D721Med (cell line): ENCODE results near the gene GRIA3.

Experiments used
- DNase-seq: peaks from one replicate; pipeline ENCODE4 v3.0.0; 2011; ENCODE audit warnings: low spot score; ENCODE audit not compliant: insufficient read length
- FAIRE-seq: peaks from 2 replicates; lab custom pipeline; 2011; peaks lifted over from hg19 to GRCh38; lab: Jason Lieb, UNC
- TF ChIP-seq, protein P1 (sequence below): IDR thresholded peaks from 2 replicates; pipeline ENCODE4 v1.5.1; 2012; ENCODE audit warnings: mild to moderate bottlenecking, control low read depth; ENCODE audit not compliant: insufficient read depth; ENCODE audit errors: missing control alignments

Gene GRIA3

DNA sequence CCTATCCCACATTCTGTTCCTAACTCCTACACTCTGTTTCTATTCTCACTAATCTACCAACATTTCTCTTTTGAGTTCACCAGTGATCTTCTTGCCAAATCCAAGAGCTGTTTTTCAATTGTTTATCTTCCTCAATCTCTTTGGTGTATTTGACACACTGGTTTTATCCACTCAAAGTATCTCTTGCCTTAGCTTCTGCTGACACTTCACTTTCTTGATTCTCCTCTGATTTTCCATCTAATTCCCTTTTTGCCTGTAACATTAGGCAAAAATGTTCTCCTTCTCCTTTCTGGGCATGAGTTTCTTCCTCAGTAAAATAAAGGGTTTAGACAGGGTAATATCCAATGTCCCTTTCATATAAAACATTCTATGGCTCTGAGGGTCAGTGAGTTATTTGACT is 26.2 kb downstream of the GRIA3 start:
- FAIRE-seq = no peak
- TF ChIP-seq, protein P1, sequence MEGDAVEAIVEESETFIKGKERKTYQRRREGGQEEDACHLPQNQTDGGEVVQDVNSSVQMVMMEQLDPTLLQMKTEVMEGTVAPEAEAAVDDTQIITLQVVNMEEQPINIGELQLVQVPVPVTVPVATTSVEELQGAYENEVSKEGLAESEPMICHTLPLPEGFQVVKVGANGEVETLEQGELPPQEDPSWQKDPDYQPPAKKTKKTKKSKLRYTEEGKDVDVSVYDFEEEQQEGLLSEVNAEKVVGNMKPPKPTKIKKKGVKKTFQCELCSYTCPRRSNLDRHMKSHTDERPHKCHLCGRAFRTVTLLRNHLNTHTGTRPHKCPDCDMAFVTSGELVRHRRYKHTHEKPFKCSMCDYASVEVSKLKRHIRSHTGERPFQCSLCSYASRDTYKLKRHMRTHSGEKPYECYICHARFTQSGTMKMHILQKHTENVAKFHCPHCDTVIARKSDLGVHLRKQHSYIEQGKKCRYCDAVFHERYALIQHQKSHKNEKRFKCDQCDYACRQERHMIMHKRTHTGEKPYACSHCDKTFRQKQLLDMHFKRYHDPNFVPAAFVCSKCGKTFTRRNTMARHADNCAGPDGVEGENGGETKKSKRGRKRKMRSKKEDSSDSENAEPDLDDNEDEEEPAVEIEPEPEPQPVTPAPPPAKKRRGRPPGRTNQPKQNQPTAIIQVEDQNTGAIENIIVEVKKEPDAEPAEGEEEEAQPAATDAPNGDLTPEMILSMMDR = no peak
- DNase-seq = no peak

DNA sequence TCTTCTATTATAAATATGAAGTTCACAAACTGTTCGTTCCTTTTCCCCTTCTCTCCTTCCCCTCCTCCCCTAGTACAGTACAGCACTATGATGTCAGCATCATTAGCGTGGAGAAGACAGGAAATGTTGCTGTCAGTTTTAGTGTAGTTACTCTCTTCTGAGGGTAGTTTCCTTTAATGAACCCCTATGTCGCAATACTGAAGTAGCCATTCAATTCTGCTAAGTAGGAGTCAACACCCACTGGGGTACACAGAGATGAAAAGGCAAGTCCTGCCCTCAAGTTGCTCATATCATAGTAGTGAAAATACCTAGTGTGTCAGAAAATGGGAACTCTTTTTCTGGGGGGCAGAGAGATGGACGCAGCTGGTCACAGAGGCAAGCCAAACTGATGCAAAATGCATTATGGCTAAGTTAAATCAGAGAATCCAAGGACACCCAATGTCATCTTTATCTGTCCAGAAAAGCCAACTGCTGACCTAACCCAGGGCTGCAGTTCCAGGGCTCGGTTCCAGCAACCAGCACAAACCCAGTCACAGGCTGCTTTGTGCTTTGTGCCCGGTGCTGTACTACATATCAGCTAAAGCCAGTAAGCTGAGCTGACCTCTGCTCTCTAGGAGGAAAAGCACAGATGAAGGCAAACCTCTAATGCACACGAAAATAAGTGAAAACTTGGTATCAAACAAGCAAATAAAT is 31.5 kb downstream of the GRIA3 start:
- FAIRE-seq = no peak
- TF ChIP-seq, protein P1 = no peak

DNA sequence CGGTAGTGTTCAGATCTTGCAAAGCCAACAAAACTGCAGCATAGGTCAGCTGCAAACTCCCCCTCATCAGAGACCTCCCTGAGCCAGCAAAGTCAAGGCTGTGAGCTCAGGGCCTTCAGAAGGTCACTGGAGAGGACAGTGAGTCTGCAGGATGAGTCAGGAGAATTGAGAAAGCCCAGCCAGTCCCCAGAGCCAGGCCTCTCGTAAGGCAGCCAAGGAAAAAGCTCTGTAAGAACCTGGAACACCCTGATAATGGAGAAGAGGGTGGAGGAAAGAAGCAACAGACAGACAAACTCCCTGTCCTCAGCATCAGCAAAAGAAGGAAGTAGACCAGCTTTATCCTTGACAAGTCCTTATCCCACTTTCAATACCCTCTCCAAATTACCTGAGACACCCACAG is 33.0 kb downstream of the GRIA3 start:
- TF ChIP-seq, protein P1 = no peak
- no peak for FAIRE-seq
- no peak for DNase-seq

More for the DNA sequence above, 31.5 kb downstream of the GRIA3 start:
- no peak for DNase-seq

DNA sequence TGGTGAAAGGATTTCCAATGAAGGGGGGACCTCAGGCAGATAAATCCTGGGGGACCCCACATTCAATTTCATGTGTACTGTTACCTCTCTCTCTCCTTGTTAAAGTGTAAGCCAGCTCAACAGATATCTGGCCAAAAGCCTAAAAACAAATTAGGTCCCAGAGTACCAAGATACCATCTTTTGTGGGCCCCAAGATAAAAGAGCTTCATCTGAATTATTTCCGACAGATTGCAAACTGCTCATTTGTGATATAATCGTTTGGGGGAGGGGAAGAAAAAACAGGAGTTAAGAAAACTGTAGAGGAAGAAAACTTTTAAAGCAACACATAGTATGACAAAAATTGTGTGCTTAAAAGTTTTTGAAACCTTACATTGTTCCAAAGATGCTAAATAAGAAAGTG is 33.6 kb downstream of the GRIA3 start:
- TF ChIP-seq, protein P1 = no peak
- DNase-seq (no peak), FAIRE-seq (no peak)

DNA sequence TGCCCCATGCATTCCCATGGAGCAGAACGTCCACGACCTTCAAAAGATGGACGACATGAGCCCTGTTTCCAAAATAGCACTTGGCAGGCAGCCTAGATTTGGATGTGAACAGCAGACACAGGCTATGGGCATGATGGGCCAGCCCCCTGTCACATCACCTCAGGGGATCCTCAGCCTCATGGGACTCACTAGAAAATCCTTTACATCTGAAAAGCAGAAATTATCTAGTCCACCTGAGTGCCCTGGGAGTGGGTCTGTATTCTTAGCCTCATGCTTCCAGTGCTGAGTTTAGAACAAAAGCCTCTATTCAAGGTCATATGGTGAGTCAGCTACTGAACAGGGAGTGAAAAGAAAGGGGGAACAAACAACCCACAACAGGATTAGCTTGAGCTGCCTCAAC is 35.8 kb downstream of the GRIA3 start:
- TF ChIP-seq, protein P1 = no peak

DNA sequence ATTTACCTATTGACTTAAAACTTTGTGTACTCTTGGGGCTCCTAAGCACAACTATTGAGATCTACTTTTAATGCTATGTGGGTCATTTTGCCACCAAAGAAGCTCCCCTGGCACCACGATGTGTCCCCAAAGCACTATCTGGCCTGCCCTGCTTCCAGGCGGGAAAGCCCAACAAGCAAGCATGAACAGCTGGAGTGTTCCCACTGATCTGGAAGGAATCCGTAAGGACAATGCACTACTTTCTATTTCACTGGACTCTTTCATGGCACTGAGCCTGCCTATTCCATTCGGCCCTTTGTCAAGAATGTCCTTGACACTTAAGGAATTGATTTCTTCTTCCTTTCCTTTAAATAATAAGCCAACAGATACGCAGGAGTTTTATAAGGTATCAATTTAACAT is 38.8 kb downstream of the GRIA3 start:
- FAIRE-seq (no peak), DNase-seq (no peak)
- TF ChIP-seq, protein P1 = no peak

More for the DNA sequence above, 35.8 kb downstream of the GRIA3 start:
- DNase-seq = no peak
- no peak for FAIRE-seq

DNA sequence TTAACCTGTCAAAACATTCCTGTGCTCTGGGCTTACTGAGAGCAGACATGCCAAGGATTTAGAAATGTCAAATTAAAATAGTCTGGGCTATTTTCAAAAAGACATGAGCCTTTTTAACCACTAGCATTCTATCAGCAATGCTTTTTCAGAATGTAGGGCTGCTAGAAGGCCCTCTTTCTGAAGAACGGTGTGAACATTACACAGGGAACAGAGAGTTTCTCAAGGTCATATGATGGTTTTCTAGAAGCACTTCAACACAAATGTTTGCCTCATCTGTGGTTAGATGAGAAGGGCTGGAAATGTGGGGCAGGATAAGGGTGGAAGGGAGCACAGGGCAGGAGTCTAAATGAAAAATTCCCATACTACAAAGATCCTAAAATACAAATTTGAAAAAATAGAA is 39.3 kb downstream of the GRIA3 start:
- FAIRE-seq (no peak), DNase-seq (no peak)
- TF ChIP-seq, protein P1 = no peak
